ENCODE measurements around the gene GPR78. TPM values are rescaled to one million over a fixed set of nuclear protein-coding genes. Genes with fewer than 3 reads are reported as not detected.

GPR78 gene
- total RNA-seq, 2 donors from 2014 or later = not detected

DNA sequence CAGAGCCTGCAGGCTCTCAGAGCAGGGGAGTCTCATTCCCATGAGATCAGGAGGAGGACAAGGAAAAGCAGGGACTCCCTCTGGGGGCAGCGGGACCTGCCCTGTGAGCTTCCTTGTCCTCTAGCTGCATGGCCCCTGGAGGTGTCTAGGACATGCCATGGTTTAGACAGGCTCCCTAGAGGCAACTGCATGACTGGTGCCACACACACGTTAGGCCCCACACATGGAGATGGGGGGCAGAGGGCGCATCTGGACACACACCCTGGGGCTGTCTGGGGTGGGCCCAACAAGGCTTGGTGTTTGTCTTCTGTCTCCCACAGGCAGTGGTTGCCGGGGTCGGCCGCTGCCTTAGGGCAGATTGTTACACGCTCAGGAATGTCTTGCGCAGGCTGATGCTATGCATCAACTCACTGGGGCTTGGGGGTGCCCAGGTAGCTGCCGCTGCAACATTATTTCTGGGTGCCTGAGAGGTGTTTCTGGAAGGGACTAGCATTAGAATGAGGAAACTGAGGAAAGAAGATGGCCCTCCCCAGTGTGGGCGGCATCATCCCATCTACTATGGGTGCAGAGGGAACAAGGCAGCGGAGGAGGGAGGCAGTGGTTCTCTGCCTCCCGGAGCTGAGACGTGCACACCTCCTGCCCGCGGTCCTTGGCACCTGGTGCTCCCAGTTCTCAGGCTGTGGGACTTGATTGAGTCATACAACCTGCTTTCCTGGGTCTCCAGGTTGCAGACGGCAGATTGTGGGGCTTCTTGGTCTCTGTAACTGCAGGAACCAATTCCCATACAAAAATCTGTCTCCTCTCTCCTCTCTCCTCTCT is 32.1 kb upstream of the GPR78 start:
- no peaks in the 10 kb centered on the region for H3K9me3 ChIP-seq

GRCh38 chr4:8548731-8549351 is 31.4 kb upstream of the GPR78 start:
- DNase-seq (no peak), ATAC-seq (no peak)
- Histone ChIP-seq H3K4me1 (no peaks in the 10 kb centered on the region), H3K27ac (no peak overlapping the region), H3K4me3 (no peak overlapping the region), H3K27me3 (no peaks in the 10 kb centered on the region), H3K36me3 (replicated peaks in 1 of 2; ENCODE audit: insufficient read depth in 1 of 2, low read depth in 2 of 2) (no peaks in the 10 kb centered on the region), H3K9me3 (no peaks in the 10 kb centered on the region)
- intact Hi-C loops (cut with DNase I) = loop anchor here (5.0 kb wide), 1 partner anchor 77 kb away; no protein-coding TSS in a partner anchor
- no peak for TF ChIP-seq POLR2A (IDR thresholded peaks at IDR 0.05)
- TF ChIP-seq, protein P1, sequence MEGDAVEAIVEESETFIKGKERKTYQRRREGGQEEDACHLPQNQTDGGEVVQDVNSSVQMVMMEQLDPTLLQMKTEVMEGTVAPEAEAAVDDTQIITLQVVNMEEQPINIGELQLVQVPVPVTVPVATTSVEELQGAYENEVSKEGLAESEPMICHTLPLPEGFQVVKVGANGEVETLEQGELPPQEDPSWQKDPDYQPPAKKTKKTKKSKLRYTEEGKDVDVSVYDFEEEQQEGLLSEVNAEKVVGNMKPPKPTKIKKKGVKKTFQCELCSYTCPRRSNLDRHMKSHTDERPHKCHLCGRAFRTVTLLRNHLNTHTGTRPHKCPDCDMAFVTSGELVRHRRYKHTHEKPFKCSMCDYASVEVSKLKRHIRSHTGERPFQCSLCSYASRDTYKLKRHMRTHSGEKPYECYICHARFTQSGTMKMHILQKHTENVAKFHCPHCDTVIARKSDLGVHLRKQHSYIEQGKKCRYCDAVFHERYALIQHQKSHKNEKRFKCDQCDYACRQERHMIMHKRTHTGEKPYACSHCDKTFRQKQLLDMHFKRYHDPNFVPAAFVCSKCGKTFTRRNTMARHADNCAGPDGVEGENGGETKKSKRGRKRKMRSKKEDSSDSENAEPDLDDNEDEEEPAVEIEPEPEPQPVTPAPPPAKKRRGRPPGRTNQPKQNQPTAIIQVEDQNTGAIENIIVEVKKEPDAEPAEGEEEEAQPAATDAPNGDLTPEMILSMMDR (IDR thresholded peaks at IDR 0.05) = no peak
- 81 to 86% methylated on average over 10 to 14 of the region's 14 CpGs for whole genome bisulfite sequencing, 2 donors

More for the DNA sequence above, 32.1 kb upstream of the GPR78 start:
- Histone ChIP-seq H3K4me3 (no peak overlapping the region), H3K27ac (no peak overlapping the region), H3K4me1 (no peaks in the 10 kb centered on the region), H3K36me3 (replicated peaks in 1 of 2; ENCODE audit: insufficient read depth in 1 of 2, low read depth in 2 of 2) (no peaks in the 10 kb centered on the region), H3K27me3 (no peaks in the 10 kb centered on the region)
- 72 to 74% methylated on average over 10 to 16 of the region's 16 CpGs for WGBS, 2 donors
- intact Hi-C loops (cut with DNase I) = loop anchor here (5.0 kb wide), 1 partner anchor 76 kb away; no protein-coding TSS in a partner anchor
- no peak for DNase-seq
- TF ChIP-seq POLR2A (IDR thresholded peaks at IDR 0.05) = no peak
- TF ChIP-seq, protein P1 (IDR thresholded peaks at IDR 0.05) = no peak
- no peak for ATAC-seq

DNA sequence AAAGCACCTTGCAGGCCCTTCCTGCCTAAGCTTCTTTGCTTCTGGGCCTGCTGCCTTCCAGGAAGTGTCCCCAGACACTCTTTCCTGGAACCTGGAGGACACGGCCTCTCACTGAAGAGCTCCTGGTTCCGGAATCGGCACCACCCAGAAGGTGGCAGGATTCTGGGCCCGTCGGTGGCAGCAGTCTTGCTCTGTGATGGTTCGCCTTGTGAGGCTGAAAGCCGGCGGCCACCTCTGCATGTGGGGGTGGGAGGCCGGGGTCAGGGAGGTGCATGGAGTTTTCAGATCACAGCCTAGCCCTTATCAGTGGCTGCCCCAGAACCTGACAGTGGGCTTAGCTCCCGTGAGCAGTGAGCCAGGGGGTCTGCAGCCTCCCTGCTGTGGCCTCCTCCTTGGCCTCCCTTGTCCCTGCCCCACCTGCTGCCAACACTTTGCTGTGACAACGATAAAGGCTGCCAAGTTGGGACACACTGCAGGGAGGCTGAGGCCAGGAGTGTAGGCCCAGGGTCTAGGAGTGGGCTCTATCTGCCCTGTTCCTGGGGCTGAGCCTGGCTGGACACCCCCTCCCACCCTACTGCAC is 30.8 kb upstream of the GPR78 start:
- Histone ChIP-seq H3K27ac (no peak overlapping the region), H3K4me3 (no peak overlapping the region), H3K9me3 (no peaks in the 10 kb centered on the region), H3K27me3 (no peaks in the 10 kb centered on the region), H3K4me1 (no peaks in the 10 kb centered on the region), H3K36me3 (replicated peaks in 1 of 2; ENCODE audit: insufficient read depth in 1 of 2, low read depth in 2 of 2) (no peaks in the 10 kb centered on the region)
- 68 to 71% methylated on average over 6 to 11 of the region's 11 CpGs for WGBS, 2 donors
- ATAC-seq = no peak
- intact Hi-C loops (cut with DNase I) = loop anchor here (5.0 kb wide), 1 partner anchor 77 kb away; no protein-coding TSS in a partner anchor
- TF ChIP-seq, protein P1 (IDR thresholded peaks at IDR 0.05) = no peak
- TF ChIP-seq POLR2A (IDR thresholded peaks at IDR 0.05) = no peak
- DNase-seq = no peak

- H3K4me3 ChIP-seq = no peak overlapping the region
- no peak overlapping the region for H3K27ac ChIP-seq
- no peaks in the 10 kb centered on the region for H3K4me1 ChIP-seq
- TF ChIP-seq, protein P1 (IDR thresholded peaks at IDR 0.05) = no peak
- no peak for TF ChIP-seq POLR2A (IDR thresholded peaks at IDR 0.05)
- H3K9me3 ChIP-seq = no peaks in the 10 kb centered on the region
- no peaks in the 10 kb centered on the region for H3K36me3 ChIP-seq (replicated peaks in 1 of 2; ENCODE audit: insufficient read depth in 1 of 2, low read depth in 2 of 2)
- H3K27me3 ChIP-seq = no peaks in the 10 kb centered on the region
- WGBS, 2 donors = 75% methylated on average over 5 to 9 of the region's 9 CpGs
- ATAC-seq (no peak), DNase-seq (no peak)
- intact Hi-C loops (cut with DNase I) = no loop called here
Measured at GRCh38 chr4:8550691-8551090, 29.5 kb upstream of the GPR78 start.
